ENCODE measurements around the gene NTN4.

Gene NTN4

GRCh38 chr12:95805864-95806671, 15.5 kb upstream of the NTN4 start:
- H3K36me3 ChIP-seq (ENCODE audit: low read depth): no peaks in the 10 kb centered on the region
- peak; percentile 84 for ATAC-seq (ENCODE audit: low read depth)
- H3K27ac ChIP-seq (ENCODE audit: poor library complexity, severe bottlenecking): peak overlapping the region; percentile 87
- H3K9me3 ChIP-seq (ENCODE audit: severe bottlenecking): no peaks in the 10 kb centered on the region
- no peak for TF ChIP-seq CTCF (IDR thresholded peaks at IDR 0.05; ENCODE audit: poor library complexity, severe bottlenecking)
- H3K4me1 ChIP-seq (ENCODE audit: insufficient read depth, poor library complexity, severe bottlenecking): peaks cover 59% of the 10 kb centered on the region
- no peaks in the 10 kb centered on the region for H3K27me3 ChIP-seq (ENCODE audit: insufficient read depth, poor library complexity, severe bottlenecking)
- DNase-seq (ENCODE audit: low spot score): peak; percentile 87
- no peak overlapping the region for H3K4me3 ChIP-seq (ENCODE audit: severe bottlenecking)

- Histone ChIP-seq H3K9me3 (ENCODE audit: severe bottlenecking) (no peaks in the 10 kb centered on the region), H3K27ac (ENCODE audit: poor library complexity, severe bottlenecking) (peak overlapping the region; percentile 87), H3K36me3 (ENCODE audit: low read depth) (no peaks in the 10 kb centered on the region), H3K4me1 (ENCODE audit: insufficient read depth, poor library complexity, severe bottlenecking) (peaks cover 55% of the 10 kb centered on the region), H3K4me3 (ENCODE audit: severe bottlenecking) (no peak overlapping the region), H3K27me3 (ENCODE audit: insufficient read depth, poor library complexity, severe bottlenecking) (no peaks in the 10 kb centered on the region)
- ATAC-seq (ENCODE audit: low read depth) (no peak), DNase-seq (ENCODE audit: low spot score) (no peak)
- no peak for TF ChIP-seq CTCF (IDR thresholded peaks at IDR 0.05; ENCODE audit: poor library complexity, severe bottlenecking)
Observed at GRCh38 chr12:95804291-95804690, 13.7 kb upstream of the NTN4 start.

- no peaks in the 10 kb centered on the region for H3K9me3 ChIP-seq (ENCODE audit: severe bottlenecking)
- H3K36me3 ChIP-seq (ENCODE audit: low read depth): no peaks in the 10 kb centered on the region
- H3K27ac ChIP-seq (ENCODE audit: poor library complexity, severe bottlenecking): peak overlapping the region; percentile 87
- H3K27me3 ChIP-seq (ENCODE audit: insufficient read depth, poor library complexity, severe bottlenecking): no peaks in the 10 kb centered on the region
- peaks cover 54% of the 10 kb centered on the region for H3K4me1 ChIP-seq (ENCODE audit: insufficient read depth, poor library complexity, severe bottlenecking)
- ATAC-seq (ENCODE audit: low read depth) (no peak), DNase-seq (ENCODE audit: low spot score) (no peak)
- TF ChIP-seq CTCF (IDR thresholded peaks at IDR 0.05; ENCODE audit: poor library complexity, severe bottlenecking): no peak
- no peak overlapping the region for H3K4me3 ChIP-seq (ENCODE audit: severe bottlenecking)
Observed at GRCh38 chr12:95803817-95804216, 13.3 kb upstream of the NTN4 start.

GRCh38 chr12:95802482-95803270, 12.1 kb upstream of the NTN4 start:
- DNase-seq (ENCODE audit: low spot score): peak; percentile 55
- H3K4me3 ChIP-seq (ENCODE audit: severe bottlenecking): no peak overlapping the region

More at GRCh38 chr12:95802482-95803270, 12.1 kb upstream of the NTN4 start:
- H3K4me1 ChIP-seq (ENCODE audit: insufficient read depth, poor library complexity, severe bottlenecking): peaks cover 51% of the 10 kb centered on the region
- no peak for TF ChIP-seq CTCF (IDR thresholded peaks at IDR 0.05; ENCODE audit: poor library complexity, severe bottlenecking)
- H3K27ac ChIP-seq (ENCODE audit: poor library complexity, severe bottlenecking): peak overlapping the region; percentile 87
- no peaks in the 10 kb centered on the region for H3K9me3 ChIP-seq (ENCODE audit: severe bottlenecking)
- ATAC-seq (ENCODE audit: low read depth): peak; percentile 75
- no peaks in the 10 kb centered on the region for H3K27me3 ChIP-seq (ENCODE audit: insufficient read depth, poor library complexity, severe bottlenecking)
- H3K36me3 ChIP-seq (ENCODE audit: low read depth): no peaks in the 10 kb centered on the region

Data from RWPE2 (cell line).